IMR-90 (cell line): Measurements from ENCODE around the gene CHRNA3. TPM values are rescaled to one million over a fixed set of nuclear protein-coding genes. Genes with fewer than 3 reads are reported as not detected.

Source experiments
- ATAC-seq: fragments of 200-7000 bp; cut with Tn5 transposase; 2 replicates; pipeline ENCODE4 v1.9.1; 2020; ENCODE audit warnings: low read depth, mild to moderate bottlenecking, moderate library complexity
- BruUV-seq: library from RNA; stranded (reverse); fragments of 400-500 nt; replicated peaks from 2 replicates; lab custom pipeline; 2021; lab: Mats Ljungman, UMichigan
- CTCF ChIA-PET: fragments of 300-600 bp; formaldehyde crosslinking; extraction: SDS; loops from one replicate; lab custom pipeline; 2021; ENCODE audit warnings: antibody characterized with exemption; lab: Yijun Ruan, JAX
- POLR2A ChIA-PET: fragments of 300-600 bp; sonication (Branson Sonifier 250); formaldehyde crosslinking; loops from one replicate; lab custom pipeline; 2022; ENCODE audit warnings: antibody characterized with exemption; ENCODE audit not compliant: unreplicated experiment; lab: Charles Lee
- DNase-seq: peaks from one replicate; pipeline ENCODE4 v3.0.0; 2013
- H2AFZ ChIP-seq: replicated peaks from 2 replicates; pipeline ENCODE3; 2013; ENCODE audit warnings: low read length, mild to moderate bottlenecking; ENCODE audit not compliant: poor library complexity
- H2AK5ac ChIP-seq: 2 replicates; pipeline ENCODE4 v1.6.1; 2013; ENCODE audit warnings: low read depth, low read length, inconsistent platforms
- H2AK9ac ChIP-seq: replicated peaks from 2 replicates; pipeline ENCODE3; 2013; ENCODE audit warnings: mild to moderate bottlenecking, low read depth, low read length, moderate library complexity; ENCODE audit not compliant: poor library complexity
- H2BK120ac ChIP-seq: 2 replicates; pipeline ENCODE4 v1.6.1; 2013; ENCODE audit warnings: low read depth, low read length, inconsistent platforms
- H2BK15ac ChIP-seq: 3 replicates; pipeline ENCODE4 v1.6.1; 2013; ENCODE audit warnings: low read depth, low read length, inconsistent platforms
- H2BK20ac ChIP-seq: 2 replicates; pipeline ENCODE4 v1.6.1; 2013; ENCODE audit warnings: low read depth, mild to moderate bottlenecking, inconsistent platforms, low read length, moderate library complexity
- H2BK5ac ChIP-seq: 2 replicates; pipeline ENCODE4 v1.6.1; 2013; ENCODE audit warnings: mild to moderate bottlenecking, low read depth, low read length, inconsistent platforms; ENCODE audit not compliant: poor library complexity, severe bottlenecking
- H3K14ac ChIP-seq: replicated peaks from 2 replicates; pipeline ENCODE4 v1.6.1; 2013; ENCODE audit warnings: low read depth, low read length, inconsistent platforms
- H3K18ac ChIP-seq: 2 replicates; pipeline ENCODE4 v1.6.1; 2013; ENCODE audit warnings: low read depth, low read length, control low read depth
- H3K23ac ChIP-seq: 2 replicates; pipeline ENCODE4 v1.6.1; 2013; ENCODE audit warnings: low read depth, low read length, inconsistent platforms
- H3K27ac ChIP-seq: 2 replicates; pipeline ENCODE4 v1.5.1; 2013; ENCODE audit warnings: mild to moderate bottlenecking, control low read depth, low read length; ENCODE audit not compliant: insufficient read depth
- H3K27me3 ChIP-seq: 2 replicates; pipeline ENCODE4 v1.6.1; 2013; ENCODE audit warnings: low read length; ENCODE audit not compliant: control insufficient read depth, insufficient read depth
- H3K36me3 ChIP-seq: 2 replicates; pipeline ENCODE4 v1.6.1; 2013; ENCODE audit warnings: low read length, mixed read lengths; ENCODE audit not compliant: control insufficient read depth, insufficient read depth
- H3K4ac ChIP-seq: 2 replicates; pipeline ENCODE4 v1.6.1; 2013; ENCODE audit warnings: low read depth, low read length, inconsistent platforms
- H3K4me1 ChIP-seq: 2 replicates; pipeline ENCODE4 v1.6.1; 2013; ENCODE audit warnings: low read length, mixed read lengths; ENCODE audit not compliant: control insufficient read depth, insufficient read depth
- H3K4me2 ChIP-seq: 2 replicates; pipeline ENCODE4 v1.6.1; 2013; ENCODE audit warnings: low read depth, mild to moderate bottlenecking, control low read depth, low read length, moderate library complexity
- H3K4me3 ChIP-seq: 2 replicates; pipeline ENCODE4 v1.5.1; 2013; ENCODE audit warnings: low read depth, mild to moderate bottlenecking, control low read depth, low read length, moderate library complexity; ENCODE audit not compliant: insufficient read depth
- H3K56ac ChIP-seq: 2 replicates; pipeline ENCODE4 v1.6.1; 2013; ENCODE audit warnings: low read length, inconsistent platforms; ENCODE audit not compliant: insufficient read depth; ENCODE audit errors: extremely low read depth
- H3K79me1 ChIP-seq, 2 experiments: 2 replicates each; pipeline ENCODE4 v1.6.1; 2013; ENCODE audit warnings: low read length in 2 of 2, inconsistent platforms in 1 of 2, low read depth in 1 of 2
- H3K9ac ChIP-seq: 2 replicates; pipeline ENCODE4 v1.6.1; 2013; ENCODE audit warnings: low read depth, low read length, control low read depth
- H3K9me1 ChIP-seq: 2 replicates; pipeline ENCODE4 v1.6.1; 2013; ENCODE audit warnings: low read length, inconsistent platforms; ENCODE audit not compliant: insufficient read depth
- H3K9me3 ChIP-seq: 2 replicates; pipeline ENCODE4 v1.6.1; 2013; ENCODE audit warnings: low read length; ENCODE audit not compliant: control insufficient read depth, insufficient read depth
- H4K20me1 ChIP-seq: 2 replicates; pipeline ENCODE4 v1.6.1; 2013; ENCODE audit warnings: low read length, inconsistent platforms; ENCODE audit not compliant: insufficient read depth
- H4K5ac ChIP-seq: 2 replicates; pipeline ENCODE4 v1.6.1; 2013; ENCODE audit warnings: mild to moderate bottlenecking, low read depth, low read length, control low read depth
- H4K8ac ChIP-seq, 2 experiments: 2 replicates each; pipeline ENCODE4 v1.6.1; 2013; ENCODE audit warnings: low read depth in 2 of 2, low read length in 2 of 2, control low read depth in 1 of 2, inconsistent platforms in 1 of 2
- H4K91ac ChIP-seq: 2 replicates; pipeline ENCODE4 v1.6.1; 2013; ENCODE audit warnings: low read depth, low read length, inconsistent platforms; ENCODE audit not compliant: insufficient read depth
- BHLHE40 ChIP-seq: fragments of 150-350 bp; IDR thresholded peaks from 2 replicates; pipeline ENCODE4 v1.6.1; 2016; ENCODE audit warnings: mild to moderate bottlenecking, low read depth, low read length
- CEBPB ChIP-seq: IDR thresholded peaks from 2 replicates; pipeline ENCODE4 v1.6.1; 2012; ENCODE audit warnings: low read depth, low read length, improper control_type of control experiment
- CHD1 ChIP-seq: IDR thresholded peaks from 2 replicates; pipeline ENCODE4 v1.6.1; 2012; ENCODE audit warnings: low read depth, low read length, improper control_type of control experiment
- FOS ChIP-seq: fragments of 150-350 bp; IDR thresholded peaks from 2 replicates; pipeline ENCODE4 v1.6.1; 2016; ENCODE audit warnings: low read depth, low read length
- MAFK ChIP-seq: IDR thresholded peaks from 2 replicates; pipeline ENCODE4 v1.6.1; 2012; ENCODE audit warnings: low read depth, low read length, improper control_type of control experiment
- MAZ ChIP-seq: IDR thresholded peaks from 2 replicates; pipeline ENCODE4 v1.6.1; 2012; ENCODE audit warnings: low read depth, mild to moderate bottlenecking, low read length, improper control_type of control experiment, moderate library complexity, borderline replicate concordance
- MXI1 ChIP-seq: IDR thresholded peaks from 2 replicates; pipeline ENCODE4 v1.6.1; 2012; ENCODE audit warnings: low read depth, mild to moderate bottlenecking, low read length, moderate library complexity, borderline replicate concordance
- NFE2L2 ChIP-seq: fragments of 150-350 bp; IDR thresholded peaks from 2 replicates; pipeline ENCODE4 v1.6.1; 2016; ENCODE audit warnings: low read depth, mild to moderate bottlenecking, low read length
- POLR2A ChIP-seq: IDR thresholded peaks from 2 replicates; pipeline ENCODE4 v1.6.1; 2012; ENCODE audit warnings: mild to moderate bottlenecking, low read depth, low read length
- RAD21 ChIP-seq: IDR thresholded peaks from 2 replicates; pipeline ENCODE4 v1.6.1; 2012; ENCODE audit warnings: low read length, improper control_type of control experiment
- RCOR1 ChIP-seq: IDR thresholded peaks from 2 replicates; pipeline ENCODE4 v1.6.1; 2012; ENCODE audit warnings: mild to moderate bottlenecking, low read length, improper control_type of control experiment; ENCODE audit not compliant: insufficient replicate concordance
- RFX5 ChIP-seq: IDR thresholded peaks from 2 replicates; pipeline ENCODE4 v1.8.0; 2012; ENCODE audit warnings: low read depth, mild to moderate bottlenecking, low read length, moderate library complexity
- SMC3 ChIP-seq: fragments of 150-350 bp; IDR thresholded peaks from 2 replicates; pipeline ENCODE4 v1.6.1; 2016; ENCODE audit warnings: low read depth, mild to moderate bottlenecking, antibody characterized with exemption, low read length, moderate library complexity
- WGBS, 2 experiments: methylation state at CpG; one replicate each; pipeline versions ENCODE4 v1.1.5 to v1.1.7; 2013; ENCODE audit warnings: missing lambda C conversion rate in 2 of 2; ENCODE audit not compliant: insufficient read length in 1 of 2; ENCODE audit errors: extremely low coverage in 2 of 2; 5-methylcytosine and 5-hydroxymethylcytosine counted together
- dilution Hi-C: fragments of 300-500 bp; cut with HindIII; formaldehyde crosslinking; loops from one replicate; pipeline ENCODE4 v1.14.3; 2018; ENCODE audit warnings: low sequenced_read_pairs; ENCODE audit not compliant: unreplicated experiment
- in situ Hi-C: fragments of 300-500 bp; cut with MboI; formaldehyde crosslinking; loops from 3 replicates; pipeline ENCODE4 v1.14.3; 2019; ENCODE audit warnings: low sequenced_read_pairs, inconsistent platforms, mixed read lengths
- intact Hi-C: fragments of 100-400 bp; cut with micrococcal nuclease; formaldehyde crosslinking; loops from 2 replicates; pipeline ENCODE4 v1.10.0; 2022
- polyA plus RNA-seq, 3 experiments: library from polyadenylated mRNA; depleted of rRNA; stranded (reverse); fragments of >200 nt; gene quantifications; 2 replicates each; pipeline ENCODE4 v1.2.3, GENCODE V29; 2012; ENCODE audit warnings: low replicate concordance in 1 of 3
- total RNA-seq: library from RNA; depleted of rRNA; stranded (reverse); fragments of >200 nt; gene quantifications from 2 replicates; pipeline ENCODE4 v1.2.3, GENCODE V29; 2012
- TF ChIP-seq, protein P1 (sequence below): fragments of 150-350 bp; IDR thresholded peaks from 2 replicates; pipeline ENCODE4 v1.6.1; 2017; ENCODE audit warnings: mild to moderate bottlenecking, antibody characterized with exemption, low read length, low read depth
- TF ChIP-seq, protein P2 (sequence below): fragments of 150-350 bp; IDR thresholded peaks from 2 replicates; pipeline ENCODE4 v1.6.1; 2016; ENCODE audit warnings: low read depth, mild to moderate bottlenecking, low read length, moderate library complexity, borderline replicate concordance
- TF ChIP-seq, protein P3 (sequence below): conservative IDR thresholded peaks from 2 replicates; pipeline ENCODE4 v1.5.1; 2012; ENCODE audit warnings: mild to moderate bottlenecking, low read depth, low read length, improper control_type of control experiment

The CHRNA3 gene
- total and polyA plus RNA-seq, 2 of the 4 experiments (the other 2 are of a cell fraction) = not detected

DNA sequence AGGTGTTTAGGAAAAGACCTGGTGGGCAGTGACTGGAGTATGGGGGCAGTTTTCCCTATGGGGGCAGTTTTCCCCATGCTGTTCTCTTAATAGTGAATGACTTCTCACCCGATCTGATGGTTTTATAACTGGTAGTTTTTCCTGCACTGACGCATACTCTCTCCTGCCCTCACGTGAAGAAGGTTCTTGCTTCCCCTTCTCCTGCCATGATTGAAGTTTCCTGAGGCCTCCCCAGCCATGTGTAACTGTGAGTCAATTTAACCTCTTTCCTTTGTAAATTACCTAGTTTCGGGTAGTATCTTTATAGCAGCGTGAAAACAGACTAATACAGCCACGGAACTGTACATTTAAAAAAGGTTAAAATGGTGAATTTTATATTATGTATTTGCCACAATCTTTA lies 45.2 kb upstream of the CHRNA3 start:
- Histone ChIP-seq H2BK5ac (no peak overlapping the region), H3K27me3 (peaks cover 32% of the 10 kb centered on the region), H3K4me1 (no peaks in the 10 kb centered on the region), H4K20me1 (no peaks in the 10 kb centered on the region), H2AK9ac (no peak overlapping the region), H4K91ac (no peak overlapping the region), H3K18ac (no peak overlapping the region), H3K9me3 (no peaks in the 10 kb centered on the region), H3K27ac (no peak overlapping the region), H3K79me1 (no peaks in the 10 kb centered on the region), H3K14ac (no peak overlapping the region), H2BK15ac (no peak overlapping the region), H2BK120ac (no peak overlapping the region), H3K4me3 (no peak overlapping the region), H3K36me3 (no peaks in the 10 kb centered on the region), H3K4ac (no peak overlapping the region), H3K9ac (no peak overlapping the region), H2AFZ (no peak overlapping the region), H3K4me2 (no peak overlapping the region), H2BK20ac (no peak overlapping the region), H3K56ac (no peak overlapping the region), H4K8ac (no peak overlapping the region), H3K23ac (no peak overlapping the region), H2AK5ac (no peak overlapping the region), H3K9me1 (no peaks in the 10 kb centered on the region), H4K5ac (no peak overlapping the region)
- WGBS, 2 experiments = no CpG with 5 or more reads among the region's 6 CpGs
- dilution Hi-C loops = no loop called here
- TF ChIP-seq CEBPB (no peak), FOS (no peak), RCOR1 (no peak), MAZ (no peak), RFX5 (no peak), NFE2L2 (no peak), POLR2A (no peak), SMC3 (no peak), RAD21 (no peak), MXI1 (no peak), MAFK (no peak), BHLHE40 (no peak), CHD1 (no peak)
- TF ChIP-seq, protein P1, sequence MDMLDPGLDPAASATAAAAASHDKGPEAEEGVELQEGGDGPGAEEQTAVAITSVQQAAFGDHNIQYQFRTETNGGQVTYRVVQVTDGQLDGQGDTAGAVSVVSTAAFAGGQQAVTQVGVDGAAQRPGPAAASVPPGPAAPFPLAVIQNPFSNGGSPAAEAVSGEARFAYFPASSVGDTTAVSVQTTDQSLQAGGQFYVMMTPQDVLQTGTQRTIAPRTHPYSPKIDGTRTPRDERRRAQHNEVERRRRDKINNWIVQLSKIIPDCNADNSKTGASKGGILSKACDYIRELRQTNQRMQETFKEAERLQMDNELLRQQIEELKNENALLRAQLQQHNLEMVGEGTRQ = no peak
- TF ChIP-seq, protein P2, sequence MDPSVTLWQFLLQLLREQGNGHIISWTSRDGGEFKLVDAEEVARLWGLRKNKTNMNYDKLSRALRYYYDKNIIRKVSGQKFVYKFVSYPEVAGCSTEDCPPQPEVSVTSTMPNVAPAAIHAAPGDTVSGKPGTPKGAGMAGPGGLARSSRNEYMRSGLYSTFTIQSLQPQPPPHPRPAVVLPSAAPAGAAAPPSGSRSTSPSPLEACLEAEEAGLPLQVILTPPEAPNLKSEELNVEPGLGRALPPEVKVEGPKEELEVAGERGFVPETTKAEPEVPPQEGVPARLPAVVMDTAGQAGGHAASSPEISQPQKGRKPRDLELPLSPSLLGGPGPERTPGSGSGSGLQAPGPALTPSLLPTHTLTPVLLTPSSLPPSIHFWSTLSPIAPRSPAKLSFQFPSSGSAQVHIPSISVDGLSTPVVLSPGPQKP = no peak
- TF ChIP-seq, protein P3, sequence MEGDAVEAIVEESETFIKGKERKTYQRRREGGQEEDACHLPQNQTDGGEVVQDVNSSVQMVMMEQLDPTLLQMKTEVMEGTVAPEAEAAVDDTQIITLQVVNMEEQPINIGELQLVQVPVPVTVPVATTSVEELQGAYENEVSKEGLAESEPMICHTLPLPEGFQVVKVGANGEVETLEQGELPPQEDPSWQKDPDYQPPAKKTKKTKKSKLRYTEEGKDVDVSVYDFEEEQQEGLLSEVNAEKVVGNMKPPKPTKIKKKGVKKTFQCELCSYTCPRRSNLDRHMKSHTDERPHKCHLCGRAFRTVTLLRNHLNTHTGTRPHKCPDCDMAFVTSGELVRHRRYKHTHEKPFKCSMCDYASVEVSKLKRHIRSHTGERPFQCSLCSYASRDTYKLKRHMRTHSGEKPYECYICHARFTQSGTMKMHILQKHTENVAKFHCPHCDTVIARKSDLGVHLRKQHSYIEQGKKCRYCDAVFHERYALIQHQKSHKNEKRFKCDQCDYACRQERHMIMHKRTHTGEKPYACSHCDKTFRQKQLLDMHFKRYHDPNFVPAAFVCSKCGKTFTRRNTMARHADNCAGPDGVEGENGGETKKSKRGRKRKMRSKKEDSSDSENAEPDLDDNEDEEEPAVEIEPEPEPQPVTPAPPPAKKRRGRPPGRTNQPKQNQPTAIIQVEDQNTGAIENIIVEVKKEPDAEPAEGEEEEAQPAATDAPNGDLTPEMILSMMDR = no peak
- DNase-seq (no peak), ATAC-seq (no peak)
- ChIA-PET POLR2A (no interaction called here), CTCF (no interaction called here)
- in situ Hi-C loops = no loop called here
- intact Hi-C loops = no loop called here
- no TSS peak for BruUV-seq
